Progenitor cell of endocrine pancreas (in vitro differentiated cells): Measurements from ENCODE around the gene PIGQ. TPM values are rescaled to one million over a fixed set of nuclear protein-coding genes. Genes with fewer than 3 reads are reported as not detected.

Experiments
- DNase-seq: peaks from one replicate; pipeline ENCODE4 v3.0.0; 2021; ENCODE audit warnings: low spot score; ENCODE audit not compliant: unreplicated experiment
- H3K27ac Mint-ChIP-seq: 2 replicates; pipeline ENCODE4 v1.8.0; 2021; ENCODE audit warnings: mild to moderate bottlenecking, moderate library complexity, mixed read lengths
- H3K27me3 Mint-ChIP-seq: 2 replicates; pipeline ENCODE4 v1.8.0; 2021; ENCODE audit warnings: mixed read lengths
- H3K36me3 Mint-ChIP-seq: 2 replicates; pipeline ENCODE4 v1.8.0; 2022; ENCODE audit warnings: mixed read lengths; ENCODE audit not compliant: insufficient read depth
- H3K4me1 Mint-ChIP-seq: 2 replicates; pipeline ENCODE4 v1.8.0; 2021; ENCODE audit warnings: low read depth, mixed read lengths
- H3K4me3 Mint-ChIP-seq: 2 replicates; pipeline ENCODE4 v1.8.0; 2021; ENCODE audit warnings: low read depth, mild to moderate bottlenecking, moderate library complexity, mixed read lengths
- H3K9me3 Mint-ChIP-seq: 2 replicates; pipeline ENCODE4 v1.8.0; 2021; ENCODE audit warnings: low read depth, mixed read lengths
- CTCF ChIP-seq: fragments of 200-600 bp; sonication (generic); IDR thresholded peaks from one replicate; pipeline ENCODE4 v1.5.0; 2021; ENCODE audit warnings: antibody characterized with exemption, mild to moderate bottlenecking; ENCODE audit not compliant: unreplicated experiment
- microRNA-seq: library from miRNA; unstranded; fragments of <30 nt; microRNA quantifications from one replicate; pipeline ENCODE4 v1.1.0, GENCODE V29; 2020; ENCODE audit warnings: borderline number of aligned reads; ENCODE audit not compliant: unreplicated experiment
- total RNA-seq: library from RNA; stranded (reverse); gene quantifications from 2 replicates; pipeline ENCODE4 v1.2.1, GENCODE V29; 2021

The PIGQ gene
- total RNA-seq, 1 donor from 2014 or later, result 109 TPM

- TF ChIP-seq CTCF, result no peak
- H3K27ac Mint-ChIP-seq, result no peak overlapping the region
- peaks cover 17% of the 10 kb centered on the region for H3K4me1 Mint-ChIP-seq
- no peaks in the 10 kb centered on the region for H3K27me3 Mint-ChIP-seq
- peaks cover 4% of the 10 kb centered on the region for H3K36me3 Mint-ChIP-seq
- H3K9me3 Mint-ChIP-seq, result no peaks in the 10 kb centered on the region
- peak overlapping the region; percentile 31 for H3K4me3 Mint-ChIP-seq
- DNase-seq, result no peak
These were observed 62.9 kb downstream of the PIGQ start for GRCh38 chr16:632486-633335.

GRCh38 chr16:633336-634050 lies 63.7 kb downstream of the PIGQ start:
- peaks cover 4% of the 10 kb centered on the region for H3K36me3 Mint-ChIP-seq
- TF ChIP-seq CTCF, result no peak
- H3K4me3 Mint-ChIP-seq, result no peak overlapping the region
- peaks cover 20% of the 10 kb centered on the region for H3K4me1 Mint-ChIP-seq
- no peaks in the 10 kb centered on the region for H3K9me3 Mint-ChIP-seq
- H3K27me3 Mint-ChIP-seq, result no peaks in the 10 kb centered on the region
- H3K27ac Mint-ChIP-seq, result no peak overlapping the region
- DNase-seq, result no peak

Small RNAs within 50 kb of the gene (microRNA-seq; reads per million reads assigned to microRNA genes)
- gene MIR3176 (3.6 reads per million), gene MIR5587 (not detected)

Other genes with a start within 250 kb of the PIGQ start
- gene AXIN1, start 217.2 kb upstream of the PIGQ start, total RNA-seq, result 33.6 and 34.4 TPM in 2 replicates
- gene MRPL28, start 199.4 kb upstream of the PIGQ start, total RNA-seq, result 82.7 and 85.3 TPM in 2 replicates
- gene PGAP6, start 188.0 kb upstream of the PIGQ start, total RNA-seq, result 92.7 and 92.9 TPM in 2 replicates
- 151 and 154 TPM in 2 replicates for gene NME4, start 172.8 kb upstream of the PIGQ start, total RNA-seq
- gene DECR2, start 168.1 kb upstream of the PIGQ start, total RNA-seq, result 39.4 and 41.3 TPM in 2 replicates
- 92.7 and 97.9 TPM in 2 replicates for gene RAB11FIP3, start 144.3 kb upstream of the PIGQ start, total RNA-seq
- 53.9 and 57.4 TPM in 2 replicates for gene CAPN15, start 42.3 kb upstream of the PIGQ start, total RNA-seq
- gene PRR35, start 9.6 kb upstream of the PIGQ start, total RNA-seq, result not detected in 2 replicates
- 0.51 and 1.4 TPM in 2 replicates for gene NHLRC4, start 3.0 kb upstream of the PIGQ start, total RNA-seq
- 29.0 and 30.6 TPM in 2 replicates for gene RAB40C, start 20.1 kb downstream of the PIGQ start, total RNA-seq
- gene WFIKKN1, start 61.0 kb downstream of the PIGQ start, total RNA-seq, result 37.2 and 42.8 TPM in 2 replicates
- gene METTL26, start 66.3 kb downstream of the PIGQ start, total RNA-seq, result 59.3 and 64.0 TPM in 2 replicates
- gene MCRIP2, start 71.9 kb downstream of the PIGQ start, total RNA-seq, result 26.3 and 31.4 TPM in 2 replicates
- 109 and 117 TPM in 2 replicates for gene WDR90, start 79.4 kb downstream of the PIGQ start, total RNA-seq
- gene RHOT2, start 98.2 kb downstream of the PIGQ start, total RNA-seq, result 153 and 167 TPM in 2 replicates
- gene RHBDL1, start 105.7 kb downstream of the PIGQ start, total RNA-seq, result 5.0 and 5.2 TPM in 2 replicates
- 76.8 and 87.1 TPM in 2 replicates for gene STUB1, start 110.4 kb downstream of the PIGQ start, total RNA-seq
- gene JMJD8, start 114.4 kb downstream of the PIGQ start, total RNA-seq, result 52.2 and 55.1 TPM in 2 replicates
- gene WDR24, start 120.4 kb downstream of the PIGQ start, total RNA-seq, result 18.1 and 18.9 TPM in 2 replicates
- gene FBXL16, start 135.8 kb downstream of the PIGQ start, total RNA-seq, result 4.3 TPM in 2 replicates
- gene METRN, start 145.2 kb downstream of the PIGQ start, total RNA-seq, result 98.6 and 107 TPM in 2 replicates
- 44.2 and 44.9 TPM in 2 replicates for gene ANTKMT, start 151.2 kb downstream of the PIGQ start, total RNA-seq
- 2.5 and 3.2 TPM in 2 replicates for gene CCDC78, start 156.5 kb downstream of the PIGQ start, total RNA-seq
- 8.1 and 9.2 TPM in 2 replicates for gene HAGHL, start 157.1 kb downstream of the PIGQ start, total RNA-seq
- 44.0 and 46.5 TPM in 2 replicates for gene CIAO3, start 171.0 kb downstream of the PIGQ start, total RNA-seq
- 0.50 TPM in 1 of 2 replicates, not detected in the other for gene MSLN, start 190.8 kb downstream of the PIGQ start, total RNA-seq
- 23.5 and 26.8 TPM in 2 replicates for gene RPUSD1, start 218.4 kb downstream of the PIGQ start, total RNA-seq
- gene CHTF18, start 218.7 kb downstream of the PIGQ start, total RNA-seq, result 90.0 and 99.3 TPM in 2 replicates
- gene GNG13, start 230.8 kb downstream of the PIGQ start, total RNA-seq, result not detected in 2 replicates